Astrocyte (in vitro differentiated cells and primary cell): Measurements from ENCODE around the gene TBC1D22B.

Experiments used
- EZH2 ChIP-seq: IDR thresholded peaks from 2 replicates; pipeline ENCODE4 v1.6.1; 2012; ENCODE audit warnings: mild to moderate bottlenecking, low read length, inconsistent platforms; ENCODE audit not compliant: insufficient read depth
- TF ChIP-seq, protein P1 (sequence below): IDR thresholded peaks from 2 replicates; pipeline ENCODE4 v1.5.1; 2011; ENCODE audit warnings: low read depth, mild to moderate bottlenecking, inconsistent platforms, low read length, moderate library complexity; ENCODE audit not compliant: insufficient read depth

DNA sequence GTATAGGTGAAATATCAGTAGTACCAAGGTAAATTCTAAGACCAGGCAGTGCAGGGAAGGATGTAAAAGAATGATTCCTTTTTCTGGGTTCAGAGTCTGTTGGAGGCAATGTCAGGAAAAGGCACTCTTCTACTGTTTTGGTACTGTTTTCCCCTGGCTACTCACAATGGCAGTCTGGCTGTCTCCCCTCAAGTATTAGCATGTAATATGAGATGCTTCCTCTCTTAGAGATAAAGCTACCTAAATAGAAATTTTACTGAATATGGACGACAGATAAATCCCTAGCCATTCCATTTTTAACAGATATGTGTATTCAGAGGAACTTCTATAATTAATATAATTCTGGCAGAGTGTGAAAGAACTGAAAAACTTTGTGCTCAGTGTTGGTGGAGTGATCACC lies 99.7 kb downstream of the TBC1D22B start:
- no peak for TF ChIP-seq EZH2
- TF ChIP-seq, protein P1, sequence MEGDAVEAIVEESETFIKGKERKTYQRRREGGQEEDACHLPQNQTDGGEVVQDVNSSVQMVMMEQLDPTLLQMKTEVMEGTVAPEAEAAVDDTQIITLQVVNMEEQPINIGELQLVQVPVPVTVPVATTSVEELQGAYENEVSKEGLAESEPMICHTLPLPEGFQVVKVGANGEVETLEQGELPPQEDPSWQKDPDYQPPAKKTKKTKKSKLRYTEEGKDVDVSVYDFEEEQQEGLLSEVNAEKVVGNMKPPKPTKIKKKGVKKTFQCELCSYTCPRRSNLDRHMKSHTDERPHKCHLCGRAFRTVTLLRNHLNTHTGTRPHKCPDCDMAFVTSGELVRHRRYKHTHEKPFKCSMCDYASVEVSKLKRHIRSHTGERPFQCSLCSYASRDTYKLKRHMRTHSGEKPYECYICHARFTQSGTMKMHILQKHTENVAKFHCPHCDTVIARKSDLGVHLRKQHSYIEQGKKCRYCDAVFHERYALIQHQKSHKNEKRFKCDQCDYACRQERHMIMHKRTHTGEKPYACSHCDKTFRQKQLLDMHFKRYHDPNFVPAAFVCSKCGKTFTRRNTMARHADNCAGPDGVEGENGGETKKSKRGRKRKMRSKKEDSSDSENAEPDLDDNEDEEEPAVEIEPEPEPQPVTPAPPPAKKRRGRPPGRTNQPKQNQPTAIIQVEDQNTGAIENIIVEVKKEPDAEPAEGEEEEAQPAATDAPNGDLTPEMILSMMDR, result no peak
